BLaER1 treated with 17β-estradiol and CSF1 and Interleukin-3, amounts not matched to agents 10 nM and 100 nM (cell line): Measurements from ENCODE around the gene CUBN.

Source experiments
- H3K27ac ChIP-seq, 11 experiments: shearing (Covaris generic); formaldehyde crosslinking; 2 replicates each; pipeline ENCODE4 v1.8.1; 2022
- H3K27me3 ChIP-seq, 11 experiments: shearing (Covaris generic); formaldehyde crosslinking; 2 replicates each; pipeline ENCODE4 v1.8.1; 2022
- H3K36me3 ChIP-seq, 11 experiments: shearing (Covaris generic); formaldehyde crosslinking; 2 replicates each; pipeline ENCODE4 v1.8.1; 2022
- H3K4me1 ChIP-seq, 10 experiments: shearing (Covaris generic); formaldehyde crosslinking; 2 replicates each; pipeline ENCODE4 v1.8.1; 2022
- H3K4me2 ChIP-seq, 11 experiments: shearing (Covaris generic); formaldehyde crosslinking; 2 replicates each; pipeline ENCODE4 v1.8.1; 2022
- H3K4me3 ChIP-seq, 10 experiments: shearing (Covaris generic); formaldehyde crosslinking; 2 replicates each; pipeline ENCODE4 v1.8.1; 2022
- H3K9ac ChIP-seq, 11 experiments: shearing (Covaris generic); formaldehyde crosslinking; 2 replicates each; pipeline ENCODE4 v1.8.1; 2022
- H3K9me3 ChIP-seq, 11 experiments: shearing (Covaris generic); formaldehyde crosslinking; replicated peaks in 1 of 11; 2 replicates each; pipeline ENCODE4 v1.8.1; 2022
- H4K20me1 ChIP-seq, 11 experiments: shearing (Covaris generic); formaldehyde crosslinking; 2 replicates each; pipeline ENCODE4 v1.8.1; 2022
- Cebpa-rat ChIP-seq, 11 experiments: shearing (Covaris generic); IDR thresholded peaks; 2 replicates each; pipeline ENCODE4 v1.8.1; 2022

The CUBN gene

DNA sequence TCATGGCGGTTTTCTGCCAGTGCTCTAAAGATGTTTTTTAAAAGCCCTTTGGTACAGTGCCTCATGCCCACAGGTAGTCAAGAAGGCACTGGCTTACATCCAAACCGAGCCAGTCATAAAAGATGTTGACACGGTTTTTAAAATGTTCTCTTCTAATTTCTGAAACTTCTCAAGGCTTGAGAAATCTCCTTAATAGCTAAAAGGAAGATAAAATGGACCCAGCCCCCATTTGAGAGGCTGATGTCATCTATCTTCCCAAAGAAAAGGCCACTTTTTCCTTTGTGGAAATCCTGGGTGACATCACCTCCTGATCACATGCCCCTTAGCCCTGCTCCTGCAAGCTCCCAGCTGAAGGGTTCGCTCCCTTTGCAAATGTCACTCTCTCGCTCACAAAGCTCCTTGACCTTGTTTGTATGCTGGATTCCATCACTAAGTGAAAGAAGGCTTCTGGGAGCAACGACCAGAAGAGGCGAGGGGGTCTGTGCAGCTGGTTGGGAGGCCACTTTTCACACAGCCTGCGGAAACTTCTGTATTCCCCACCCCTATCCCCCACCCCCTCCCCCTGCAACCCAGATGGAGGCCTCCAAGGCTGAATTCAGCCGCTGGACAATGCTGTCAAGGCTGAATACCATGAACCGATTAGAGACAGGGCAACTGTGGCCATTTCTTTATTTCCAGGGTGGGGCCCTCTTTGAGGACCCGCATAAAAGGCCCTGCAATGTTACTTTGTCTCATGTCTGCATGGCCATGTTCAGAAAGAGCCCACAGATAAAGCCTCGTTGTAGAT is 122.8 kb downstream of the CUBN start:
- H3K36me3 ChIP-seq: no peaks in the 10 kb centered on the region
- H3K4me2 ChIP-seq: peak overlapping the region in 2 of 11 experiments; percentile 25 to 43; a peak in 3 of 22 replicates
- H3K27me3 ChIP-seq: no peaks in the 10 kb centered on the region
- peaks cover 22 to 30% (median 28%) of the 10 kb centered on the region in 10 experiments for H3K4me1 ChIP-seq
- no peak overlapping the region for H3K4me3 ChIP-seq
- H4K20me1 ChIP-seq: no peaks in the 10 kb centered on the region
- H3K9ac ChIP-seq: no peak overlapping the region
- H3K9me3 ChIP-seq: peaks cover 5 to 16% (median 10%) of the 10 kb centered on the region in 11 experiments; a peak in 21 of 22 replicates
- H3K27ac ChIP-seq: no peak overlapping the region
- no peak for TF ChIP-seq Cebpa-rat (IDR thresholded peaks at IDR 0.05)

DNA sequence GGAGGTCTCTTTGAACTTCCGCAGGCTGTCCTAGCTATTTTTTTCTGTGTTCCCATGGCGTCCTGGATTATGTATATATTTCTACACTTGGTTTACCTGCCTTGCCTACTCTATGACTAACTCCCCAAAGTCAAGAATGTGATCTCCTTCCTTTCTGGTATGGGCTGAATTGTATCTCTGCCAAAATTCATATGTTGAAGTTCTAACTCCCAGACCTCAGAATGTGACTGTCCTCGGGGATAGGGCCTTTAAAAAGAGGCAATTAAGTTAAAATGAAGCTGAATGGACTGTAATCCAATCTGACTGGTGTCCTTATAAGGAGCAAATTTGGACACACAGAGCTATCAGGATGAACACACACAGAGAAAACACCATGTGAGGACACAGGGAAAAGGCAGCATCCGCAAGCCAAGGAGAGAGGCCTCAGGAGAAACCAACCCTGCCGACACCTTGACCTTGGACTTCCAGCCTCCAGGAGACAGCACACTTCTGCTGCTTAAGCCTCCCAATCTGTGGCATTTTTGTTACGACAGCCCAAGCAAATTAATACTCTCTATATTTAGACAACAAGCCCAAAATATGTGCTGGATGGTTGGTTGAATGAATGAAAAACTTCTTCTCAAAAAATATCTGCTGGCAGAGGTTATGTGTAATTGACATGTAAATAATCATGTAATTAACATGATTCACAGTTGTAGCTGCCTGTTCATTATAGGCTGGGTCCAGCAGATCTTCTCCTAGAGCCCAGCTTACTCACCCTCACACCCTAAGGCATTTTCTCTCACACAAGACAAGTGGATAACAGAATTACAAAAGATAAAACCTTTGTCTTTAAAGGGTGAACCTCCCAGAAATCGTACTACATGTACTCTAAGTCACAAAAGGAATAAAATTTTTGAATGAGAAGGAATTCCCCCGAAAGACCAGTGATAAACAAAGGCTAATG is 123.7 kb downstream of the CUBN start:
- Histone ChIP-seq H3K27ac (no peak overlapping the region), H4K20me1 (no peaks in the 10 kb centered on the region), H3K4me2 (no peak overlapping the region), H3K27me3 (no peaks in the 10 kb centered on the region), H3K36me3 (no peaks in the 10 kb centered on the region), H3K9me3 (peaks cover 5 to 12% (median 6%) of the 10 kb centered on the region in 11 experiments; a peak in 21 of 22 replicates), H3K4me3 (no peak overlapping the region), H3K9ac (no peak overlapping the region), H3K4me1 (peaks cover 24 to 34% (median 30%) of the 10 kb centered on the region in 10 experiments)
- no peak for TF ChIP-seq Cebpa-rat (IDR thresholded peaks at IDR 0.05)

DNA sequence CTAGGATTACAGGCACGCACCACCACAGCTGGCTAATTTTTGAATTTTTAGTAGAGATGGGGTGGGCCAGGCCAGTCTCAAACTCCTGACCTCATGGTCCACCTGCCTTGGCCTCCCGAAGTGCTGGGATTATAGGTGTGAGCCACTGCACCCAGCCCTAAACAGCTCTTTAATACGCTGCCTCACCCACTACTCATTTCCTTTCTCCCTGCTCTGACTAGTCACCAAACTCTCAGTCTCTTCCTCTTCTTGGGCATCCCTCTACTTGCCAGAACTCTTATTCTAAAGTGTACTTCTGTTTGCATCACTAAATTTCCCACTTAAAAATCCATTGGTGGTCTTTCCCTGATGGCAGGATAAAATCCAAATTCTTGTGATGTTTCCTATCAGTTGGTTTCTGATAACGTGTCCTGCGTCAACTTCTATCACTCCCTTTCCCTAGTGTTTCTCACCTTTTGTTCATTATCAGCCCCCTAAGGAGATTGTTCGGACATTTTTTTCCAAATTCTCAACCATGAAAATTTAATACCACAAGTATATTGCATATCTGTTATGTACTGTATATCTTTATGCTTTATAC is 124.7 kb downstream of the CUBN start:
- Histone ChIP-seq H3K27me3 (no peaks in the 10 kb centered on the region), H3K36me3 (no peaks in the 10 kb centered on the region), H3K9ac (no peak overlapping the region), H3K4me1 (peaks cover 24 to 34% (median 30%) of the 10 kb centered on the region in 10 experiments), H4K20me1 (no peaks in the 10 kb centered on the region), H3K4me2 (no peak overlapping the region), H3K27ac (no peak overlapping the region), H3K9me3 (peaks cover 7 to 15% (median 9%) of the 10 kb centered on the region in 11 experiments; a peak in 21 of 22 replicates), H3K4me3 (no peak overlapping the region)
- TF ChIP-seq Cebpa-rat (IDR thresholded peaks at IDR 0.05): no peak

DNA sequence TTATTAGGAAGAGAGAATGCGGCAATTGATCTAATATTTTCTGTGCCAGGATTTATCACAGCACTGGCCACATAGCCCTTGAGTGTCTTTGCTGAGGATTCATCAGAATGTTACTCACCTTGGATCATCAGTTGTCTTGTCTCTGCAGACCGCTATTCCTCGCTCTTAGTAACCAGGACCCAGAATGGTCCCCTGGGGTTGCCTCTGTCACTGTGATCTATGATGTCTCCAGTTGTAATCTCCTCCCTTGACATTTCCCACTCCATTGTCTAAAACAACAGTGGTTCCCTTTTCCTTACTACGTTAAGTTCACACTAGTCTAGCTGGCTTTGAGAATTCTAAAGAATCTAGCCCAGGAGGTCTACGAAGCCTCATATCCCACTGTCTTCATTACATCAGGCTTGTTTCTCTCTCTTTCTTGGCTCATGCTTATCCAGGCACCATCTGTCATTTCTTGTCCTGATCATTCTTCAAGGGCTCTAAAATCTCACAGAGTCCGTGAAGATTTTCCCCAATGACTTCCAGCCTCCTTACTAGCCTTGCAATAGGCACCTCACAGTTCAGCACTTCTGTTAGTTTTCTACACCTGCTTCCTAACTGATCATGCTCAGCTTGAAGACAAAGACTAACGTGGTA is 125.8 kb downstream of the CUBN start:
- peak overlapping the region in 7 of 11 experiments; percentile 12 to 56 (median 35); a peak in 11 of 22 replicates for H3K4me2 ChIP-seq

DNA sequence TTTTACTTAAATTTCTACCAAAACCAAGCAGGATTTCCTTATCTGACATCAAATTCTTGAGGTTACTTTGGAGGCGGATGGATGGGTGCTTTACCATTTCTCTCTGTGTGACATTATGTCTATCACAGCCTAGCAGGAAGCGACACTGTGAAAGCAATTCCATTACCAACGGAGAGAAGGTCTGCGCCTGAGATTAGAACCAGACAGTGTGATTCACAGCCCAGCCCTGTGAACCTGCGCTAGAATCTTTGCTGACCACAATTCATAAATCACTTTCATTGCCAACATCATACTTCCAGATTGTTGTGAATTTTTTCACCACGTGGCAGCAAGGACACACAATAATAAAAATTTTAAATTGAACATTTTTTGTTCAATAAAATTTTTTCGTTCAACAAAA is 126.5 kb downstream of the CUBN start:
- Histone ChIP-seq H3K9ac (no peak overlapping the region), H3K36me3 (no peaks in the 10 kb centered on the region), H3K4me3 (no peak overlapping the region), H4K20me1 (no peaks in the 10 kb centered on the region), H3K27me3 (no peaks in the 10 kb centered on the region), H3K27ac (peak overlapping the region in 5 of 11 experiments; percentile 20 to 37 (median 33); a peak in 5 of 22 replicates), H3K9me3 (peaks cover 8 to 20% (median 10%) of the 10 kb centered on the region in 11 experiments; a peak in 21 of 22 replicates), H3K4me2 (peak overlapping the region in 9 of 11 experiments; percentile 12 to 56 (median 36); a peak in 17 of 22 replicates), H3K4me1 (peaks cover 22 to 34% (median 30%) of the 10 kb centered on the region in 10 experiments)
- TF ChIP-seq Cebpa-rat (IDR thresholded peaks at IDR 0.05): no peak

More for the DNA sequence above, 125.8 kb downstream of the CUBN start:
- no peak overlapping the region for H3K4me3 ChIP-seq
- H3K27me3 ChIP-seq: no peaks in the 10 kb centered on the region
- no peak for TF ChIP-seq Cebpa-rat (IDR thresholded peaks at IDR 0.05)
- H3K4me1 ChIP-seq: peaks cover 22 to 34% (median 30%) of the 10 kb centered on the region in 10 experiments
- no peaks in the 10 kb centered on the region for H4K20me1 ChIP-seq
- H3K9me3 ChIP-seq: peaks cover 7 to 15% (median 9%) of the 10 kb centered on the region in 11 experiments; a peak in 21 of 22 replicates
- H3K27ac ChIP-seq: peak overlapping the region in 1 of 11 experiments; percentile 36; a peak in 1 of 22 replicates
- H3K36me3 ChIP-seq: no peaks in the 10 kb centered on the region
- no peak overlapping the region for H3K9ac ChIP-seq

DNA sequence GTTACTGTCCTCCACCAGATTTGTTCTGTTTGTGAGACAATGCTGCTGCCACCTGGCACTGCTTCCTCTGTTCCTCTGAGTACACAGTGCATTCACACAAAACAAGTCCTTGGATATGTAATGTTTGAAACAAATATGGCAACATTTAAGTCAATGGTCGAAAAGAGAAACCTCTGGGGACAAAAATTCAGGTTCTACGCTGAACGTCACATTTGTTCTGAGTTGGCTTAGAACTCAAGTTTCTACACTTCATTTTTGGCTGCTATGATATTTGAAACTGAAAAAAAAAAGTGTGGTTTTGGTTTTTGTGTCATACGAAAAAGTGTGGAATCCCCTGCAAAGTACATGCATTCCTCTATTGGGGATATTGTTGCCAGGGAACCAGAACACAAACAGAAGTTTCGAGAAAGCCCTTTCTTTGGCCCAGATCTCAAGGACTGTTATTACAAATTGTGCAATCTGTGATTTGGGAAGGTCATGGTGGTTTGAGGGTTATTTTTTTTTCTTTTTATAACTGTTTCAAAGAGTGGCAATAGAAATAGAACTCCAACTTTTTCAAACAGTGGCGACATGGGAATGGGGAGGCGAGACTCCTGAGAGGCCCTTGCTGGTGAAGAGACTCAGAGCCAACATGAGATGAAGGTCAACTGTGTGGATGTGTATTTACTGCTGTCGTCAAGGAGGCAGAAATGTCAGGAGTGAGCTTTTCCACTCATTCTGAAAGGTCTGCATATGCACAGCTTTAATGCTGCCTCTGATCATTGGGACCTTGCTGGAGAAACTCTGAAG is 127.5 kb downstream of the CUBN start:
- H3K9me3 ChIP-seq: peaks cover 8 to 21% (median 11%) of the 10 kb centered on the region in 11 experiments; a peak in 21 of 22 replicates
- no peaks in the 10 kb centered on the region for H3K36me3 ChIP-seq
- no peaks in the 10 kb centered on the region for H4K20me1 ChIP-seq
- 0 out of 22 replicates have a peak, but pooled peaks of 2 of the 11 experiments have one; percentile 19 to 20 for TF ChIP-seq Cebpa-rat (IDR thresholded peaks at IDR 0.05)
- peak overlapping the region in 9 of 11 experiments; percentile 20 to 41 (median 35); a peak in 10 of 22 replicates for H3K27ac ChIP-seq
- peaks cover 16 to 30% (median 24%) of the 10 kb centered on the region in 10 experiments for H3K4me1 ChIP-seq
- H3K4me2 ChIP-seq: peak overlapping the region; percentile 12 to 57 (median 36); a peak in 21 of 22 replicates
- H3K4me3 ChIP-seq: no peak overlapping the region
- H3K9ac ChIP-seq: no peak overlapping the region; a peak in 1 of 22 replicates
- H3K27me3 ChIP-seq: no peaks in the 10 kb centered on the region

DNA sequence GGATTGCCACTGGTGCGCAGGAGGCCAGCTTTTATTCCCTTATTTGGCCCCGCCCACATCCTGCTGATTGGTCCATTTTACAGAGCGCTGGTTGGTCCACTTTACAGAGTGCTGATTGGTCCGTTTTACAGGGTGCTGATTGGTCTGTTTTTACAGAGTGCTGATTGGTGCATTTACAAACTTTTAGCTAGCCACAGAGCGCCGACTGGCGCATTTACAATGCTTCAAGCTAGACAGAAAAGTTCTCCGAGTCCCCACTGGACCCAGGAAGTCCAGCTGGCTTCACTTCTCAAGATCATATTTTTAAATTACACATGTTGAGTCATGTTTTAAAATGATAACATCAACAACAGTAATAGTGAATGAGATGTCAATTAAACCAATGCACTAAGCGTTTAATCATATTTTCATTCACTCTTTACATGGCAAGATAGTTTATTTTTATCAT is 128.3 kb downstream of the CUBN start:
- Histone ChIP-seq H3K4me3 (no peak overlapping the region), H3K4me2 (no peak overlapping the region), H3K27ac (peak overlapping the region in 1 of 11 experiments; percentile 37; a peak in 2 of 22 replicates), H4K20me1 (no peaks in the 10 kb centered on the region), H3K27me3 (no peaks in the 10 kb centered on the region), H3K4me1 (peaks cover 21 to 36% (median 31%) of the 10 kb centered on the region in 10 experiments), H3K9ac (no peak overlapping the region), H3K9me3 (peaks cover 8 to 21% (median 11%) of the 10 kb centered on the region in 11 experiments; a peak in 21 of 22 replicates), H3K36me3 (no peaks in the 10 kb centered on the region)
- no peak for TF ChIP-seq Cebpa-rat (IDR thresholded peaks at IDR 0.05)
